Pancreas (tissue), 10 donors: ENCODE data around the gene UBE3B. TPM values are rescaled to one million over a fixed set of nuclear protein-coding genes. Genes with fewer than 3 reads are reported as not detected.

ENCODE experiments used
- ATAC-seq, 4 donors: fragments of 200-7000 bp; cut with Tn5 transposase; one replicate each; pipeline versions ENCODE4 v1.8.0 to v1.9.1; 2020; ENCODE audit warnings: mild to moderate bottlenecking in 4 of 4, moderate library complexity in 4 of 4
- DNase-seq, 6 donors: peaks; one replicate each; pipeline ENCODE4 v3.0.0-alpha.2; 2020
- FAIRE-seq: peaks from 2 replicates; lab custom pipeline; 2012; peaks lifted over from hg19 to GRCh38; lab: Jason Lieb, UNC
- H3K27ac ChIP-seq, 4 donors: fragments of 200-600 bp; sonication (generic); 1 replicate in 3 of 4; 2 replicates in 1 of 4; pipeline versions ENCODE4 v1.5.0 to v1.8.0; 2020
- H3K27me3 ChIP-seq, 4 donors: fragments of 200-600 bp; one replicate each; pipeline ENCODE4 v1.8.0; 2021
- H3K36me3 ChIP-seq, 3 donors: fragments of 200-600 bp; sonication (generic) in 1 of 3; one replicate each; pipeline versions ENCODE4 v1.5.0 to v1.8.0; 2020 to 2021
- H3K4me1 ChIP-seq, 3 donors: fragments of 200-600 bp; one replicate each; pipeline ENCODE4 v1.8.0; 2021
- H3K4me3 ChIP-seq, 4 donors: fragments of 200-600 bp; sonication (generic) in 2 of 4; one replicate each; pipeline versions ENCODE4 v1.5.0 to v1.8.0; 2020 to 2021
- H3K9me3 ChIP-seq, 4 donors: fragments of 200-600 bp; one replicate each; pipeline ENCODE4 v1.8.0; 2021
- WGBS, 2 donors: extraction: QIAGEN DNeasy Blood & Tissue Kit; methylation state at CpG; one replicate each; pipeline ENCODE4 v1.1.7; 2013; 5-methylcytosine and 5-hydroxymethylcytosine counted together
- intact Hi-C, 3 donors: fragments of 100-400 bp; cut with DNase I; formaldehyde crosslinking; loops; one replicate each; pipeline versions ENCODE4 v1.11.1 to v1.14.2; 2022
- polyA plus RNA-seq, 2 donors: library from polyadenylated mRNA; stranded (reverse); fragments of 200-250 nt; gene quantifications; one replicate each; pipeline ENCODE4 v1.2.3, GENCODE V29; 2013
- total RNA-seq, 6 donors: library from RNA; stranded (reverse); fragmentation: NEBNext Ultra II Directional in 4 of 6; extraction: Animal tissue kit (Norgen Biotek cat#: 25700) in 4 of 6; gene quantifications; one replicate each; pipeline versions ENCODE4 v1.2.1 to v1.2.4, GENCODE V29; 2021 to 2023
- TF ChIP-seq, protein P1 (sequence below), 4 donors: fragments of 200-600 bp; sonication (generic) in 3 of 4; IDR thresholded peaks; one replicate each; pipeline versions ENCODE4 v1.5.0 to v1.8.0; 2021; ENCODE audit warnings: antibody characterized with exemption in 4 of 4
- donor health status: healthy with polysubstance abuse.
- donor health status: DM: no; HTN: no; CAD: no; lungs with moderate emphysema.
- donor health status: DM: no; HTN: no; CAD: no.
- donor health status: control.
- donor health status: control.
- donor health status: Bipolar disorder and iron deficiency.
- donor health status: DM: yes; HTN: yes; CAD: no.
- donor health status: DM: no; HTN: no; CAD: no.
- donor health status: DM: no; HTN: no; CAD: no.
- donor health status: DM: yes; HTN: yes; CAD: no.

Gene UBE3B
- total and polyA plus RNA-seq, 8 donors, result 9.8 to 25.6 (median 13.8) TPM

DNA sequence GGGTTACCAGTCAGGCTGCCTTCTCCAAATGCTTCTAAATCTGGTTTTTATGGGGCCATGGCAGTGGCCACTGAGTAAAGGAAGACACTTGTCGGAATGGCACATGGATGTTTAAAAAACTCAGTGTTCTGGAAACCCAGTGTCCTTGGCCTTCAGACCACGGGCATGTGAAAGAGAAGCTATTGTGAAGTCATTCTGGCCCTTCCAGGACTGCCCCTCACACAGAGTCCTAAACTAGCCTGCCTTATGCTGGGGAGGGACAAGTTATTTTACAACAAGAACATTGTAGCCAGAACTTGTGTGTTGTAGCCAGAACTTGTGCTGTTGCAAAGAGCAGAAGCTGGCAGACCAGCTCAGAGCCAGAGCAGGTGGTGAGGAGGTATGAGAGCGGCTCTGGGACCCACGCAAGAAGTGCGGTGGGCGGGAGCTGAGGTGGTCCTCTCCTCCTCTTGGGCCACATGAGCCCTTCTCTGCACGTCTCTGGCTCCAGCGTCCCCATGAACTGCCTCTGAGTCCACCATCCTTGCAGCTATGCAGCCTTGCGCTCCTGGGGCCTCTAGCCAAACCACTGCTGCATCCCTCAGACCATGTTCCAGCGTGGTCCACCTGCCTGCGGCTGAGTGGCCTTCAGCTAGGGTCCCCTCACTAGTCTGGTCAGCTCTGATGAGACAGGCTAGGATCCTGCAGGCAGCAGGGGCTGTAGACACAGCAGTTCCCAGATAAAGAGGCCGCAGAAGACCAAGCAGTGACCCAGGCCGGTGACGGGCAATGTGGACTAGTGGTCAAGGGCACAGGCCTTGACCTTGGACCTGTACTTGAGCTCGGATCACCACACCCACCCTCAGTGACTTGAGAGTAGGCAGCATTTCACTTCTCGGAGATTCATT is 63.3 kb downstream of the UBE3B start:
- FAIRE-seq, result no peak
- TF ChIP-seq, protein P1, sequence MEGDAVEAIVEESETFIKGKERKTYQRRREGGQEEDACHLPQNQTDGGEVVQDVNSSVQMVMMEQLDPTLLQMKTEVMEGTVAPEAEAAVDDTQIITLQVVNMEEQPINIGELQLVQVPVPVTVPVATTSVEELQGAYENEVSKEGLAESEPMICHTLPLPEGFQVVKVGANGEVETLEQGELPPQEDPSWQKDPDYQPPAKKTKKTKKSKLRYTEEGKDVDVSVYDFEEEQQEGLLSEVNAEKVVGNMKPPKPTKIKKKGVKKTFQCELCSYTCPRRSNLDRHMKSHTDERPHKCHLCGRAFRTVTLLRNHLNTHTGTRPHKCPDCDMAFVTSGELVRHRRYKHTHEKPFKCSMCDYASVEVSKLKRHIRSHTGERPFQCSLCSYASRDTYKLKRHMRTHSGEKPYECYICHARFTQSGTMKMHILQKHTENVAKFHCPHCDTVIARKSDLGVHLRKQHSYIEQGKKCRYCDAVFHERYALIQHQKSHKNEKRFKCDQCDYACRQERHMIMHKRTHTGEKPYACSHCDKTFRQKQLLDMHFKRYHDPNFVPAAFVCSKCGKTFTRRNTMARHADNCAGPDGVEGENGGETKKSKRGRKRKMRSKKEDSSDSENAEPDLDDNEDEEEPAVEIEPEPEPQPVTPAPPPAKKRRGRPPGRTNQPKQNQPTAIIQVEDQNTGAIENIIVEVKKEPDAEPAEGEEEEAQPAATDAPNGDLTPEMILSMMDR (IDR thresholded peaks at IDR 0.05), result no peak
- WGBS, 2 donors, result 80 to 86% methylated on average over 16 of the region's 16 CpGs

DNA sequence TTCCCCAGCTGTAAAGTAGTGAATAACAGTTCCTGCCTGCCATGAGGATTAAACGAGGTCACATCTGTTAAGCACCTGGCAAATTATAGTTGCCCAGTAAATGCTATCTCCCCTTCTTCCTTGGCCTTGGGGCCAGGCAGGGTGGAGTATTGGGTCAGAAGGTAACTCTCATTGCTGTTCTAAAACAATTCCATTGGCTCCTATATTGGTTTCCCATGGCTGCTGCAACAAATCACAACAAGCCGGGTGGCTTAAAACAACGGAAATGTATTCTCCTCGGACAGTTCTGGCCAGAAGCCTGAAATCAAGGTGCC is 63.9 kb downstream of the UBE3B start:
- Histone ChIP-seq H3K27ac (no peak overlapping the region), H3K36me3 (no peaks in the 10 kb centered on the region), H3K4me3 (no peak overlapping the region), H3K4me1 (no peaks in the 10 kb centered on the region), H3K9me3 (no peaks in the 10 kb centered on the region), H3K27me3 (no peaks in the 10 kb centered on the region)
- TF ChIP-seq, protein P1 (IDR thresholded peaks at IDR 0.05), result no peak
- DNase-seq (no peak), ATAC-seq (peak in 2 of 4 donors; percentile 28 to 50), FAIRE-seq (no peak)
- 38 to 45% methylated on average over 4 of the region's 4 CpGs for WGBS, 2 donors
- intact Hi-C loops, result no loop called here

More for the DNA sequence above, 63.3 kb downstream of the UBE3B start:
- peak in 1 of 6 donors; percentile 27 for DNase-seq
- H3K27me3 ChIP-seq, result no peaks in the 10 kb centered on the region
- H3K4me1 ChIP-seq, result no peaks in the 10 kb centered on the region
- intact Hi-C loops, result no loop called here
- H3K36me3 ChIP-seq, result no peaks in the 10 kb centered on the region
- ATAC-seq, result no peak
- no peak overlapping the region for H3K27ac ChIP-seq
- H3K9me3 ChIP-seq, result no peaks in the 10 kb centered on the region
- H3K4me3 ChIP-seq, result no peak overlapping the region

DNA sequence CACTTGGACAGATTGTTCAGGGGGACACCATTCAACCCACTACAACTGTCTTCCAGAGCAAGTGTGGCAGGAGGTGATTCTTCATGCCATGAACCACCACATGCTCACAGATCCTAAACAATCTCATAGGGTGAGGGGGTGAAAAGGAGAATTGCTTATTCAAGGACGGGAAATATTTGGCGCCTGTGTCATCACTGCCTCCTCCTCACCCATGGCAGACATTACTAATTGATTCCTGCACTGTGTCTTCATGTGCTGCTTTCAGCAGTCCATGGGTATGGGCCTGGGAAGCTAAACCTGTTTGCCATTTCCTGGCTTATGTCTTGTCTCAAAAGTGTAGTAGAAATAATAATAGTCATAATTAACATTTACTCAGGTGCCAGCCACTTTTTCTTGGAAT is 64.6 kb downstream of the UBE3B start:
- Histone ChIP-seq H3K36me3 (no peaks in the 10 kb centered on the region), H3K27ac (no peak overlapping the region), H3K4me3 (no peak overlapping the region), H3K4me1 (no peaks in the 10 kb centered on the region), H3K9me3 (no peaks in the 10 kb centered on the region), H3K27me3 (no peaks in the 10 kb centered on the region)
- no peak for ATAC-seq
- 84 to 87% methylated on average over 2 of the region's 2 CpGs for WGBS, 2 donors
- no peak for DNase-seq
- FAIRE-seq, result no peak
- TF ChIP-seq, protein P1 (IDR thresholded peaks at IDR 0.05), result no peak
- intact Hi-C loops, result no loop called here

DNA sequence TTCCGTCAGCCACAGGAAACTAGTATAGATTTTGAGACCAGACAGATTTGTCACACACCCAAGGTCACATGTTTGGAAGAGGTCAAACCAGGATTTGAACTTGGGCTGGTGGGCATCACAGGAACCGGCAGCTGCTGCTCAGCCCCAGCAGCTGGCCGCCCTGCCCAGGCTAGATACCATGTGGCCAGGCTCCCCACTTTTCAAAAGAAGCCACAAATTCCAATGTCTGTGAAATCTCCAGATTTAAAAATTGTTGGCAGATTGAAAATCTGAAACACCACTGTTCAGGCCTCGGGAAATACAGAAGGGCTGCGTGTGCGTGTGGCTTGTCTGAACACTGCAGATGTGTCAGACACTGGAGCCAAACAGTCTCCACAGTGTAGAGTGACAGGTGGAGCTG is 65.4 kb downstream of the UBE3B start:
- intact Hi-C loops, result no loop called here
- FAIRE-seq (no peak), ATAC-seq (no peak), DNase-seq (no peak)
- H3K27me3 ChIP-seq, result no peaks in the 10 kb centered on the region
- no peaks in the 10 kb centered on the region for H3K36me3 ChIP-seq
- no peak overlapping the region for H3K4me3 ChIP-seq
- no peaks in the 10 kb centered on the region for H3K9me3 ChIP-seq
- WGBS, 2 donors, result 88% methylated on average over 6 of the region's 6 CpGs
- no peaks in the 10 kb centered on the region for H3K4me1 ChIP-seq
- H3K27ac ChIP-seq, result no peak overlapping the region
- TF ChIP-seq, protein P1 (IDR thresholded peaks at IDR 0.05), result no peak

DNA sequence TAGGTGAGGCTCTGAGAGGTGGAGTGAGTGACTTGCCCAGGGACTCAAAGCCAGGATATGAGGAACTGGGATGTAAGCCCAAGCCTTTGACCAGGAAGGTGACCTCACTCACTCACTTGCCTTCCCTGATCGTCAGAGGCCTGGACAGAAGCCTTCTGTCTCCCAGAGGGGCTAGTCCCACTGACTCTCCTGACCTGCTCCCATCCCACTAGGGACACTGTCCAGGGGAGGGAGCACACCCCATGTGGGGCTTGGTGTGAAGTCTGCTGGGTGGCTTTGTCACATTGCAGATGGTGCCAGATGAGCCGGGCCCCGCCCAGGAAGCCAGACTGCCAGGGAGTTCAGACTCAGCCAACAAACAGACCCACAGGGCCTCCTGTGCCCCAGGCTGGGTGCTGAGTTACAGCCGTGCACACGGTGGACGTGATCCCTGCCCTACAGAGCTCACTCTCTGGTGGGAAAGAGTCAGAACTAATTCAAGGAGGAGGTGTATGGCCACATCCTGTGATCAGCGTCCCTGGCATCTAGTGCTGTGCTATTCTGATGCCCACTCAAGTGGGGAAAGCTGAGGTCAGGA is 67.6 kb downstream of the UBE3B start:
- 50 to 54% methylated on average over 7 of the region's 7 CpGs for WGBS, 2 donors
- Histone ChIP-seq H3K27ac (no peak overlapping the region), H3K9me3 (no peaks in the 10 kb centered on the region), H3K36me3 (no peaks in the 10 kb centered on the region), H3K4me3 (no peak overlapping the region), H3K27me3 (peaks cover 0 to 3% (median 0%) of the 10 kb centered on the region in 4 donors), H3K4me1 (no peaks in the 10 kb centered on the region)
- DNase-seq (no peak), FAIRE-seq (no peak), ATAC-seq (peak in 2 of 4 donors; percentile 10 to 18)
- TF ChIP-seq, protein P1 (IDR thresholded peaks at IDR 0.05), result no peak
- intact Hi-C loops, result no loop called here
